Measurements from ENCODE around the gene HOXD8. TPM values are rescaled to one million over a fixed set of nuclear protein-coding genes. Genes with fewer than 3 reads are reported as not detected.

The HOXD8 gene
- total RNA-seq, 1 donor from 2014 or later = not detected

GRCh38 chr2:176173567-176174381 lies 44.3 kb downstream of the HOXD8 start:
- H3K4me3 Mint-ChIP-seq (ENCODE audit: unreplicated experiment) = no peak overlapping the region
- no peak for TF ChIP-seq CTCF (IDR thresholded peaks at IDR 0.05)
- no peak for DNase-seq (ENCODE audit: low spot score)
- peaks cover 4% of the 10 kb centered on the region for H3K36me3 Mint-ChIP-seq (ENCODE audit: low read depth)
- H3K27me3 Mint-ChIP-seq (ENCODE audit: low read depth) = peaks cover 78% of the 10 kb centered on the region
- H3K9me3 Mint-ChIP-seq (ENCODE audit: low read depth) = peaks cover 5% of the 10 kb centered on the region
- H3K27ac Mint-ChIP-seq (ENCODE audit: unreplicated experiment) = no peak overlapping the region
- no peaks in the 10 kb centered on the region for H3K4me1 Mint-ChIP-seq (ENCODE audit: low read depth)

- Mint-ChIP-seq H3K27ac (ENCODE audit: unreplicated experiment) (no peak overlapping the region), H3K4me3 (ENCODE audit: unreplicated experiment) (no peak overlapping the region), H3K27me3 (ENCODE audit: low read depth) (peaks cover 83% of the 10 kb centered on the region), H3K4me1 (ENCODE audit: low read depth) (no peaks in the 10 kb centered on the region), H3K9me3 (ENCODE audit: low read depth) (peaks cover 5% of the 10 kb centered on the region), H3K36me3 (ENCODE audit: low read depth) (peaks cover 6% of the 10 kb centered on the region)
- DNase-seq (ENCODE audit: low spot score) = no peak
- no peak for TF ChIP-seq CTCF (IDR thresholded peaks at IDR 0.05)
These were observed 44.9 kb downstream of the HOXD8 start for GRCh38 chr2:176174382-176174823.

- DNase-seq (ENCODE audit: low spot score) = no peak
- peaks cover 6% of the 10 kb centered on the region for H3K36me3 Mint-ChIP-seq (ENCODE audit: low read depth)
- H3K4me1 Mint-ChIP-seq (ENCODE audit: low read depth) = no peaks in the 10 kb centered on the region
- H3K4me3 Mint-ChIP-seq (ENCODE audit: unreplicated experiment) = no peak overlapping the region
- no peak for TF ChIP-seq CTCF (IDR thresholded peaks at IDR 0.05)
- H3K27me3 Mint-ChIP-seq (ENCODE audit: low read depth) = peaks cover 83% of the 10 kb centered on the region
- H3K9me3 Mint-ChIP-seq (ENCODE audit: low read depth) = peaks cover 5% of the 10 kb centered on the region
- H3K27ac Mint-ChIP-seq (ENCODE audit: unreplicated experiment) = no peak overlapping the region
These were observed 45.6 kb downstream of the HOXD8 start for GRCh38 chr2:176174824-176175708.

GRCh38 chr2:176175709-176176607 lies 46.5 kb downstream of the HOXD8 start:
- H3K27me3 Mint-ChIP-seq (ENCODE audit: low read depth) = peaks cover 87% of the 10 kb centered on the region
- H3K9me3 Mint-ChIP-seq (ENCODE audit: low read depth) = peaks cover 5% of the 10 kb centered on the region
- H3K36me3 Mint-ChIP-seq (ENCODE audit: low read depth) = peaks cover 6% of the 10 kb centered on the region
- no peak overlapping the region for H3K4me3 Mint-ChIP-seq (ENCODE audit: unreplicated experiment)
- no peak for DNase-seq (ENCODE audit: low spot score)
- no peak overlapping the region for H3K27ac Mint-ChIP-seq (ENCODE audit: unreplicated experiment)
- no peak for TF ChIP-seq CTCF (IDR thresholded peaks at IDR 0.05)
- no peaks in the 10 kb centered on the region for H3K4me1 Mint-ChIP-seq (ENCODE audit: low read depth)
